Right lobe of liver (tissue), 6 donors: ENCODE measurements around the gene ADGRG2. TPM values are rescaled to one million over a fixed set of nuclear protein-coding genes. Genes with fewer than 3 reads are reported as not detected.

Experiments
- ATAC-seq, 4 donors: fragments of 200-7000 bp; cut with Tn5 transposase; one replicate each; pipeline ENCODE4 v1.9.1; 2020; ENCODE audit warnings: mild to moderate bottlenecking in 4 of 4, moderate library complexity in 4 of 4
- DNase-seq, 3 donors: peaks; one replicate each; pipeline ENCODE4 v3.0.0-alpha.2; 2020
- H3K27ac ChIP-seq, 3 donors: fragments of 200-600 bp; one replicate each; pipeline ENCODE4 v1.8.0; 2022
- H3K27me3 ChIP-seq, 2 donors: fragments of 200-600 bp; one replicate each; pipeline ENCODE4 v1.8.0; 2022
- H3K36me3 ChIP-seq, 4 donors: fragments of 200-600 bp; sonication (generic) in 1 of 4; one replicate each; pipeline versions ENCODE4 v1.5.1 to v1.8.0; 2017 to 2022; ENCODE audit warnings: control low read depth in 1 of 4
- H3K4me1 ChIP-seq, 4 donors: fragments of 200-600 bp; sonication (generic) in 1 of 4; one replicate each; pipeline versions ENCODE4 v1.5.1 to v1.8.0; 2017 to 2022; ENCODE audit warnings: control low read depth in 1 of 4
- H3K4me3 ChIP-seq, 3 donors: fragments of 200-600 bp; one replicate each; pipeline ENCODE4 v1.8.0; 2022
- H3K9me3 ChIP-seq, 4 donors: fragments of 200-600 bp; sonication (generic) in 1 of 4; one replicate each; pipeline versions ENCODE4 v1.5.1 to v1.8.0; 2017 to 2022; ENCODE audit warnings: control low read depth in 1 of 4
- POLR2A ChIP-seq: fragments of 450-650 bp; IDR thresholded peaks from one replicate; pipeline ENCODE4 v1.6.1; 2017; ENCODE audit warnings: antibody characterized with exemption, mild to moderate bottlenecking
- WGBS: methylation state at CpG from one replicate; pipeline ENCODE4 v1.1.6; 2018; ENCODE audit warnings: low coverage, low lambda C conversion rate; ENCODE audit not compliant: insufficient coverage; ENCODE audit errors: missing lambda C conversion rate; 5-methylcytosine and 5-hydroxymethylcytosine counted together
- intact Hi-C, 2 donors: fragments of 100-400 bp; cut with DNase I; formaldehyde crosslinking; loops; one replicate each; pipeline versions ENCODE4 v1.11.2 to v1.14.1; 2022
- total RNA-seq, 6 experiments: library from RNA; depleted of rRNA in 2 of 6; stranded (reverse); fragments of >200 nt in 2 of 6; fragmentation: NEBNext Ultra II Directional in 3 of 6; extraction: Animal tissue kit (Norgen Biotek cat#: 25700) in 3 of 6; gene quantifications; one replicate each; pipeline versions ENCODE4 v1.1.0 to v1.2.4, GENCODE V29; 2016 to 2023
- TF ChIP-seq, protein P1 (sequence below), 4 donors: fragments of 200-600 bp in 3 of 4; fragments of 450-650 bp in 1 of 4; IDR thresholded peaks; one replicate each; pipeline versions ENCODE4 v1.5.1 to v1.8.0; 2016 to 2022; ENCODE audit warnings: antibody characterized with exemption in 4 of 4, mild to moderate bottlenecking in 2 of 4
- donor health status: DM: no; HTN: yes; CAD: no.
- donor health status: DM: no; HTN: no; CAD: no.
- donor health status: DM: no; HTN: no; CAD: no.
- donor health status: DM: no; HTN: yes; CAD: no.
- donor health status: DM: no; HTN: yes; CAD: no.

The ADGRG2 gene
- total RNA-seq, 6 experiments from 2014 or later: 0.53 to 3.5 (median 2.1) TPM

DNA sequence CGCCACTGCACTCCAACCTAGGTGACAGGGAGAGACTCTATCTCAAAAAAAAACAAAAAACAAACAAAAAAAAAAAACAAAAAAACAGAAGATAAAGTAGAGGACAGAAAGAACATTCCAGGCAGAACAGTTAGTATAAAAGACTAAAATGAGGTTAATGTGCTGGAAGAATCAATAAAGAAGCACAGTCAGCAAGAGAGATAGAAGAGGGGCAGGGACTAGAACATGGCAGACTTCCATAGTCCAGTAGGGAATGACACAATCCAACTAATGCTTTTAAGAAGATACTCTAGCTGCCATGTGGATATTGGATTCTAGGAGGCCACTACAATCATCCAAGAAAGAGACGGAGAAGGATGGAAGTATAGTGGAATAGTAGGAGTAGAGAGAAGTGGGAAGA lies 11.6 kb downstream of the ADGRG2 start:
- intact Hi-C loops: no loop called here
- Histone ChIP-seq H3K27ac (no peak overlapping the region), H3K4me3 (no peak overlapping the region), H3K4me1 (no peaks in the 10 kb centered on the region), H3K27me3 (peaks cover 0 to 12% of the 10 kb centered on the region in 2 donors), H3K9me3 (no peaks in the 10 kb centered on the region), H3K36me3 (no peaks in the 10 kb centered on the region)
- ATAC-seq (peak; percentile 38 to 81 (median 66)), DNase-seq (no peak)
- TF ChIP-seq, protein P1, sequence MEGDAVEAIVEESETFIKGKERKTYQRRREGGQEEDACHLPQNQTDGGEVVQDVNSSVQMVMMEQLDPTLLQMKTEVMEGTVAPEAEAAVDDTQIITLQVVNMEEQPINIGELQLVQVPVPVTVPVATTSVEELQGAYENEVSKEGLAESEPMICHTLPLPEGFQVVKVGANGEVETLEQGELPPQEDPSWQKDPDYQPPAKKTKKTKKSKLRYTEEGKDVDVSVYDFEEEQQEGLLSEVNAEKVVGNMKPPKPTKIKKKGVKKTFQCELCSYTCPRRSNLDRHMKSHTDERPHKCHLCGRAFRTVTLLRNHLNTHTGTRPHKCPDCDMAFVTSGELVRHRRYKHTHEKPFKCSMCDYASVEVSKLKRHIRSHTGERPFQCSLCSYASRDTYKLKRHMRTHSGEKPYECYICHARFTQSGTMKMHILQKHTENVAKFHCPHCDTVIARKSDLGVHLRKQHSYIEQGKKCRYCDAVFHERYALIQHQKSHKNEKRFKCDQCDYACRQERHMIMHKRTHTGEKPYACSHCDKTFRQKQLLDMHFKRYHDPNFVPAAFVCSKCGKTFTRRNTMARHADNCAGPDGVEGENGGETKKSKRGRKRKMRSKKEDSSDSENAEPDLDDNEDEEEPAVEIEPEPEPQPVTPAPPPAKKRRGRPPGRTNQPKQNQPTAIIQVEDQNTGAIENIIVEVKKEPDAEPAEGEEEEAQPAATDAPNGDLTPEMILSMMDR (IDR thresholded peaks at IDR 0.05): no peak
- no peak for TF ChIP-seq POLR2A
- 58% methylated on average over 2 of the region's 2 CpGs for WGBS

DNA sequence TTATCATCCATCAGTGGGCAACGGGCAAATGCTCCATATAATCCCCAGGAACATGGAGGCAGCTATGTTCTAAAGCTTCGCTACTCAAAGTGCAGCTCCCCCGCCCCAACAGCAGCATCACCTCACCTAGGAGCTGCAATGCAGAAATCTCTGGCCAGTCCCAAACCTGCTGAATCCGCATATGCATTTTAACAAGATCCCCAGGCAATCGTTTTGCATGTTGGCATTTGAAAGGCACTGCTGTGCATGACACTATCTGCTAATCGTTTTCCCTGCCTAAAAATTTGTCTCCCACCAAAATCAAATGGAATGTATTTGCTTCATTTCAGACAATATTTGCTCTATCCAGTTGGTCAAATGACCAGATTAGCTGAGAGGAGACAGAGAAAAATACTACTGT lies 15.2 kb downstream of the ADGRG2 start:
- Histone ChIP-seq H3K4me3 (no peak overlapping the region), H3K36me3 (no peaks in the 10 kb centered on the region), H3K9me3 (no peaks in the 10 kb centered on the region), H3K27me3 (peaks cover 0 to 8% of the 10 kb centered on the region in 2 donors), H3K4me1 (no peaks in the 10 kb centered on the region), H3K27ac (no peak overlapping the region)
- intact Hi-C loops: no loop called here
- no peak for ATAC-seq
- DNase-seq: no peak
- no peak for TF ChIP-seq POLR2A
- TF ChIP-seq, protein P1 (IDR thresholded peaks at IDR 0.05): no peak
- WGBS: 7% methylated on average over 2 of the region's 6 CpGs

DNA sequence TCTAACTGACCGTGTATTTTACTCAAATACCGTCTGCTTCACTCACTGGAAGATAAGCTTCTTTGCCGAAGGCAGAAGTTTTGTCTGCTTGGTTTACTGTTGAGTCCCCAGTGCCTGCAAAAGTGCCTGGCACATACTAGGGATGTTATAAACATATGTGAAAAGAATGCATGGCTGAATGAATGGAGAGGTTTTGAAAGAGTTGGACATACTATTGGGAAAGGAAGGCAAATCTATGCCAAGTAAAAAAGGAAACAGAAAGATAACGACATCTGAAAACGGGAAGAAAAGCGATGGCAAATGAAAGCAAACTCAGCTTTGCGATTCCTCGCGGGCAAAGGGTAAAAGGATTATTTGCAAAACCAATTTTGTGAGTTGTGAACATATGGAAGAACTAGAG lies 21.7 kb downstream of the ADGRG2 start:
- TF ChIP-seq POLR2A: no peak
- TF ChIP-seq, protein P1 (IDR thresholded peaks at IDR 0.05): no peak
- Histone ChIP-seq H3K36me3 (no peaks in the 10 kb centered on the region), H3K4me3 (no peak overlapping the region), H3K4me1 (no peaks in the 10 kb centered on the region), H3K27me3 (no peaks in the 10 kb centered on the region), H3K9me3 (no peaks in the 10 kb centered on the region), H3K27ac (no peak overlapping the region)
- 75% methylated on average over 9 of the region's 9 CpGs for WGBS
- DNase-seq (no peak), ATAC-seq (no peak)
- intact Hi-C loops: no loop called here

GRCh38 chrX:19097553-19098283 lies 24.6 kb downstream of the ADGRG2 start:
- H3K4me3 ChIP-seq: no peak overlapping the region
- no peaks in the 10 kb centered on the region for H3K27me3 ChIP-seq
- DNase-seq (peak in 2 of 3 donors; percentile 34 to 46), ATAC-seq (peak; percentile 94 to 95 (median 94))
- TF ChIP-seq POLR2A: no peak
- TF ChIP-seq, protein P1 (IDR thresholded peaks at IDR 0.05): no peak
- WGBS: 41% methylated on average over 12 of the region's 12 CpGs
- H3K4me1 ChIP-seq: no peaks in the 10 kb centered on the region
- no peaks in the 10 kb centered on the region for H3K9me3 ChIP-seq
- no peaks in the 10 kb centered on the region for H3K36me3 ChIP-seq
- intact Hi-C loops: no loop called here
- no peak overlapping the region for H3K27ac ChIP-seq
